ENCODE results near the gene ZNF319. TPM values are rescaled to one million over a fixed set of nuclear protein-coding genes. Genes with fewer than 3 reads are reported as not detected.
"Not testable (repeated sequence)": the region's sequence is repeated elsewhere in the genome, so short reads cannot be mapped to it uniquely, and the experiment has no call there.

The ZNF319 gene
- total RNA-seq, 4 donors from 2014 or later, result 12.1 to 24.0 (median 18.7) TPM

- TF ChIP-seq CTCF (IDR thresholded peaks at IDR 0.05), result no peak
- intact Hi-C loops (cut with DNase I), result no loop called here
- no peak overlapping the region for H3K4me3 ChIP-seq (replicated peaks in 1 of 3)
- H3K4me1 ChIP-seq, result no peaks in the 10 kb centered on the region
- no peak overlapping the region for H3K27ac ChIP-seq
- H3K27me3 ChIP-seq, result no peaks in the 10 kb centered on the region
- H3K9me3 ChIP-seq, result no peaks in the 10 kb centered on the region
- WGBS, 2 donors, result 86 to 92% methylated on average over 11 of the region's 11 CpGs
- H3K36me3 ChIP-seq, result no peaks in the 10 kb centered on the region
- DNase-seq, result no peak
Measured at GRCh38 chr16:57979006-57979585, 21.4 kb downstream of the ZNF319 start.

GRCh38 chr16:57978070-57978465 lies 22.4 kb downstream of the ZNF319 start:
- H3K27me3 ChIP-seq; H3K9me3 ChIP-seq; DNase-seq; H3K4me1 ChIP-seq; intact Hi-C loops (cut with DNase I); H3K27ac ChIP-seq; H3K36me3 ChIP-seq; H3K4me3 ChIP-seq (replicated peaks in 1 of 3): not testable (repeated sequence)
- whole genome bisulfite sequencing, 2 donors, result 93 to 97% methylated on average over 2 of the region's 2 CpGs

DNA sequence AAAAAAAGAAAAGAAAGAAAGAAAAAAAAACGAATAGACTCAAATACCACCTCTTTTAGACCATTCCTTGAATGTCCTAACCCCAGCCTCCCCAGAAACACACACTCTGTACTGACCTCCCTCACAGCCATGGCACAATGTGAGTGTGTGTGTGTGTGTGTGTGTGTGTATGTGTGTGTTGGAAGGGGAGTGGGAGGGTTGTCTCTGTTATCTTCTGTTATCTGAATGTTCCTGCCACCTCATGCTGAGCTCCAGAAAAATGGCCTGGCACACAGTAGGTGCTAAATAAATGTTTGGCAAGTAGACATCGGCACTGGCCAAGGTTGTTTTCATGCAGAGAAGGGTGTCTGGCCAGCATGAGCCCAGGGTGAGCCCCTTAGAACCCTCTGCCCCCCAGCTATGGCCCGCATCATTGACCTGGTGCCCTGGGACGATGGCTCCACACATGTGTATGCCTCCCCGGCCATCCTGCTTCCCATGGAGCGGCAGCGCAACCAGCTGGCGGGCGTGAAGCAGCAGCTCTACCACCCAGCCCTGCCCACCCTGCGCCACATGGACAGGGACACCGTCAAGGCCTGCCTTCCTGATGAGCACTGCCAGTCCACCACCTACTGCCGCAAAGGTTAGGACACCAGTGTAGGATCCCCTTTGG lies 22.9 kb downstream of the ZNF319 start:
- H3K27me3 ChIP-seq, result no peaks in the 10 kb centered on the region
- no peak overlapping the region for H3K4me3 ChIP-seq (replicated peaks in 1 of 3)
- no peak overlapping the region for H3K27ac ChIP-seq
- no peak for DNase-seq
- intact Hi-C loops (cut with DNase I), result no loop called here
- no peaks in the 10 kb centered on the region for H3K36me3 ChIP-seq
- 81 to 92% methylated on average over 7 to 12 of the region's 12 CpGs for WGBS, 2 donors
- no peak for TF ChIP-seq CTCF (IDR thresholded peaks at IDR 0.05)
- TF ChIP-seq POLR2A (IDR thresholded peaks at IDR 0.05), result no peak
- H3K4me1 ChIP-seq, result no peaks in the 10 kb centered on the region
- no peaks in the 10 kb centered on the region for H3K9me3 ChIP-seq

DNA sequence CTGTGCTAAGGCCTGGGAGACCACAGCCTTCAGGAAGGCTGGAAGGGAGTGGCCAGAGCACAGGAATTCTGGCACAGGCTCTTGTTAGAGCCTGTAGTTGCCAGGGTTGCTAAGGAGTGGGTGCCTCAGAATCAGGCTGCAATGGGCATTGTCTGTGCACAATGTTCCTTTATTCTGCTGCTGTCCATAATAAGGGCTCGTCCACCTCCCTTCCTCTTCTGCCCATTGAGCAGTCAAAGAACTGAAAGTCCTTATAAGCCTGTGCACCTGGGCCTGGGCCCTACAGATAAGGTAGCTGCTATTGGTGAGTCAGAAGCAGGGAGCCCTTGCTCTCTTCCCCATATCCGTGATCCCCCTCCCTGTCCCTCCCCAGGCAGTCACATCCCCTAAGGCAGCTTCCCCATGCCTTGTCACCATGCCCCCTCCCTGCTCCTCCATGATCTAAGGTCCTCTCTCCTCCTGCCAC lies 24.1 kb downstream of the ZNF319 start:
- peak; percentile 28 to 44 for DNase-seq
- intact Hi-C loops (cut with DNase I), result no loop called here
- no peaks in the 10 kb centered on the region for H3K9me3 ChIP-seq
- H3K27ac ChIP-seq, result no peak overlapping the region
- no peak for TF ChIP-seq CTCF (IDR thresholded peaks at IDR 0.05)
- TF ChIP-seq POLR2A (IDR thresholded peaks at IDR 0.05), result no peak
- 52 to 53% methylated on average over 2 of the region's 2 CpGs for WGBS, 2 donors
- no peak overlapping the region for H3K4me3 ChIP-seq (replicated peaks in 1 of 3)
- H3K27me3 ChIP-seq, result no peaks in the 10 kb centered on the region
- H3K4me1 ChIP-seq, result no peaks in the 10 kb centered on the region
- H3K36me3 ChIP-seq, result no peaks in the 10 kb centered on the region

DNA sequence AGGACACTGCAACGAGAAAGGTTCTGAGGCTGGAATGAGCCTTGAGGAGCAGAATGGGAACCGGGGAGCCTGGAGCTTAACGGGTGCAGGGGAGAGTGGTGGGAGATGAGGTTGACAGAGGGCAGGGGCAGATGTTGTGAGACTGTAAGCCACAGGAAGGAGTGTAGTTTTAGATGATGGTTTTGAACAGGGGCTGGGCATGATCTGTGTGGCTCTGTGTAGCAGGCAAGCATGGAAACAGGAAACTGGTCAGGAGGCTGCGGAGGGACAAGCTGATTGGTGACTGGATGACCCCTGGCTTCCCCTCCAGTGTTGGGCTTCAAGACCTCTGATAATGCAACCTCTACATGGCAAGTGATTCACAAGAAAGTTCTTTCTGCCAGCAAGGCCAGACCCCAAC lies 28.2 kb downstream of the ZNF319 start:
- intact Hi-C loops (cut with DNase I), result no loop called here
- DNase-seq, result no peak
- H3K27ac ChIP-seq, result no peak overlapping the region
- no peaks in the 10 kb centered on the region for H3K27me3 ChIP-seq
- TF ChIP-seq CTCF (IDR thresholded peaks at IDR 0.05) (no peak), POLR2A (IDR thresholded peaks at IDR 0.05) (no peak)
- H3K4me1 ChIP-seq, result no peaks in the 10 kb centered on the region
- WGBS, 2 donors, result 82% methylated on average over 4 of the region's 4 CpGs
- H3K4me3 ChIP-seq (replicated peaks in 1 of 3), result no peak overlapping the region
- H3K36me3 ChIP-seq, result no peaks in the 10 kb centered on the region
- no peaks in the 10 kb centered on the region for H3K9me3 ChIP-seq

Measured in thyroid gland (tissue), 4 donors.